ENCODE data around the gene C20orf96.

C20orf96 gene

GRCh38 chr20:312866-313265 lies 22.3 kb upstream of the C20orf96 start:
- ATAC-seq (ENCODE audit: insufficient read depth, low read depth), result no peak
- H3K4me1 ChIP-seq (ENCODE audit: insufficient read depth, low read length), result no peaks in the 10 kb centered on the region
- no peak overlapping the region for H3K4me3 ChIP-seq (ENCODE audit: low read depth in 1 of 2, low read length in 2 of 2)
- TF ChIP-seq CTCF (IDR thresholded peaks at IDR 0.05; ENCODE audit: borderline replicate concordance, extremely low read depth, low read length, poor library complexity, severe bottlenecking) (no peak), EZH2 (IDR thresholded peaks at IDR 0.05; ENCODE audit: borderline replicate concordance, low read depth, low read length, severe bottlenecking) (no peak)
- no peaks in the 10 kb centered on the region for H3K9me3 ChIP-seq (ENCODE audit: insufficient read depth, low read length, severe bottlenecking)
- no peaks in the 10 kb centered on the region for H4K20me1 ChIP-seq (ENCODE audit: insufficient read depth, low read length)
- no peaks in the 10 kb centered on the region for H3K27me3 ChIP-seq (ENCODE audit: insufficient read depth, low read length, poor library complexity)
- DNase-seq, result no peak
- no peaks in the 10 kb centered on the region for H3K36me3 ChIP-seq (ENCODE audit: insufficient read depth, low read length)
- H2AFZ ChIP-seq (ENCODE audit: low read depth, low read length), result no peak overlapping the region
- no peaks in the 10 kb centered on the region for H3K79me2 ChIP-seq (ENCODE audit: insufficient read depth, low read length)
- H3K4me2 ChIP-seq (ENCODE audit: insufficient read depth, low read length), result no peak overlapping the region
- no peak overlapping the region for H3K9ac ChIP-seq (ENCODE audit: low read depth, low read length)
- H3K27ac ChIP-seq (ENCODE audit: low read length), result no peak overlapping the region

- no peaks in the 10 kb centered on the region for H3K9me3 ChIP-seq (ENCODE audit: insufficient read depth, low read length, severe bottlenecking)
- H3K27me3 ChIP-seq (ENCODE audit: insufficient read depth, low read length, poor library complexity), result no peaks in the 10 kb centered on the region
- DNase-seq (no peak), ATAC-seq (ENCODE audit: insufficient read depth, low read depth) (no peak)
- no peak overlapping the region for H3K4me2 ChIP-seq (ENCODE audit: insufficient read depth, low read length)
- H3K9ac ChIP-seq (ENCODE audit: low read depth, low read length), result no peak overlapping the region
- H3K27ac ChIP-seq (ENCODE audit: low read length), result no peak overlapping the region
- H3K4me3 ChIP-seq (ENCODE audit: low read depth in 1 of 2, low read length in 2 of 2), result no peak overlapping the region
- no peak for TF ChIP-seq EZH2 (IDR thresholded peaks at IDR 0.05; ENCODE audit: borderline replicate concordance, low read depth, low read length, severe bottlenecking)
- no peak for TF ChIP-seq CTCF (IDR thresholded peaks at IDR 0.05; ENCODE audit: borderline replicate concordance, extremely low read depth, low read length, poor library complexity, severe bottlenecking)
- no peaks in the 10 kb centered on the region for H3K4me1 ChIP-seq (ENCODE audit: insufficient read depth, low read length)
- no peaks in the 10 kb centered on the region for H4K20me1 ChIP-seq (ENCODE audit: insufficient read depth, low read length)
- no peaks in the 10 kb centered on the region for H3K36me3 ChIP-seq (ENCODE audit: insufficient read depth, low read length)
- H2AFZ ChIP-seq (ENCODE audit: low read depth, low read length), result no peak overlapping the region
- H3K79me2 ChIP-seq (ENCODE audit: insufficient read depth, low read length), result no peaks in the 10 kb centered on the region
Measured at GRCh38 chr20:312067-312466, 21.5 kb upstream of the C20orf96 start.

- Histone ChIP-seq H3K9ac (ENCODE audit: low read depth, low read length) (no peak overlapping the region), H4K20me1 (ENCODE audit: insufficient read depth, low read length) (no peaks in the 10 kb centered on the region), H3K27ac (ENCODE audit: low read length) (no peak overlapping the region), H3K9me3 (ENCODE audit: insufficient read depth, low read length, severe bottlenecking) (no peaks in the 10 kb centered on the region), H3K36me3 (ENCODE audit: insufficient read depth, low read length) (no peaks in the 10 kb centered on the region), H3K79me2 (ENCODE audit: insufficient read depth, low read length) (no peaks in the 10 kb centered on the region), H3K4me2 (ENCODE audit: insufficient read depth, low read length) (no peak overlapping the region), H3K27me3 (ENCODE audit: insufficient read depth, low read length, poor library complexity) (no peaks in the 10 kb centered on the region), H3K4me3 (ENCODE audit: low read depth in 1 of 2, low read length in 2 of 2) (no peak overlapping the region), H2AFZ (ENCODE audit: low read depth, low read length) (no peak overlapping the region), H3K4me1 (ENCODE audit: insufficient read depth, low read length) (no peaks in the 10 kb centered on the region)
- no peak for DNase-seq
- no peak for TF ChIP-seq EZH2 (IDR thresholded peaks at IDR 0.05; ENCODE audit: borderline replicate concordance, low read depth, low read length, severe bottlenecking)
- TF ChIP-seq CTCF (IDR thresholded peaks at IDR 0.05; ENCODE audit: borderline replicate concordance, extremely low read depth, low read length, poor library complexity, severe bottlenecking), result no peak
- ATAC-seq (ENCODE audit: insufficient read depth, low read depth), result no peak
Measured at GRCh38 chr20:311609-312008, 21.1 kb upstream of the C20orf96 start.

- no peak for DNase-seq
- H3K79me2 ChIP-seq (ENCODE audit: insufficient read depth, low read length), result no peaks in the 10 kb centered on the region
- no peak overlapping the region for H3K4me2 ChIP-seq (ENCODE audit: insufficient read depth, low read length)
- H3K9me3 ChIP-seq (ENCODE audit: insufficient read depth, low read length, severe bottlenecking), result no peaks in the 10 kb centered on the region
- H2AFZ ChIP-seq (ENCODE audit: low read depth, low read length), result no peak overlapping the region
- H3K9ac ChIP-seq (ENCODE audit: low read depth, low read length), result no peak overlapping the region
- H3K27ac ChIP-seq (ENCODE audit: low read length), result no peak overlapping the region
- H4K20me1 ChIP-seq (ENCODE audit: insufficient read depth, low read length), result no peaks in the 10 kb centered on the region
- no peak for ATAC-seq (ENCODE audit: insufficient read depth, low read depth)
- TF ChIP-seq EZH2 (IDR thresholded peaks at IDR 0.05; ENCODE audit: borderline replicate concordance, low read depth, low read length, severe bottlenecking), result no peak
- TF ChIP-seq CTCF (IDR thresholded peaks at IDR 0.05; ENCODE audit: borderline replicate concordance, extremely low read depth, low read length, poor library complexity, severe bottlenecking), result no peak
- H3K4me3 ChIP-seq (ENCODE audit: low read depth in 1 of 2, low read length in 2 of 2), result no peak overlapping the region
- H3K4me1 ChIP-seq (ENCODE audit: insufficient read depth, low read length), result no peaks in the 10 kb centered on the region
- H3K36me3 ChIP-seq (ENCODE audit: insufficient read depth, low read length), result no peaks in the 10 kb centered on the region
- no peaks in the 10 kb centered on the region for H3K27me3 ChIP-seq (ENCODE audit: insufficient read depth, low read length, poor library complexity)
Measured at GRCh38 chr20:310645-311044, 20.1 kb upstream of the C20orf96 start.

All from DND-41 (cell line).